Stimulated activated CD4-positive, alpha-beta T cell treated with anti-CD3 and anti-CD28 coated beads, Interleukin-4, amount 100 ng/mL, for 24 hours (primary cell): ENCODE results near the gene MTG1.

Source experiments
- DNase-seq: peaks from one replicate; pipeline ENCODE4 v3.0.0-alpha.2; 2020

The MTG1 gene

DNA sequence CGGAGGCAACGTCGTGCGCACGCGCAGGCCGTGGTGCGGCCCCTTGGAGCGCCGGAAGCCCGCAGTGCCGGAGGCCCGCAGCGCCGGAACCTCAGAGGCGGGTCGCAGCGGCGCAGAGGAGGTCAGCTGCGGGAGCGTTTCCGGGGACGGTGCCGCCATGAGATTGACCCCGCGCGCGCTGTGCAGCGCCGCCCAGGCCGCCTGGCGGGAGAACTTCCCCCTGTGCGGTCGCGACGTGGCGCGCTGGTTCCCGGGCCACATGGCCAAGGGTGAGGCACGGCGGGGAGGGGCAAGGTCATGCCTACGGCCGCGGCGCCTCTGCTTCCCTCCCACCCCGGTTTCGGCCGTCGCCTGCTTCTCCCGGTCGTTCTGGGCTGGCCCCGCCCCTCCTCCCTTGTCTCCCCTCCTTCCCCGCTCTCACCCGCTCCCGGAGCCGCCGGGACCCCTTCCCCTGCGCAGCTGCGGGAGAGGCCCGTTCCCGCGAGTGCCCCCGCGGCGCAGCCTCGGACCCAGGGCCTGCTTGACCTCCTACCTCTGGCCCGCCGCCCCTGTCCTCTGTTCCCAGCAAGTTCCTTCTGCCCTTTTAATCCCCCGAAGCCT is at the start of gene MTG1:
Gene MTG1 (plus strand): TSS at position 94 of the 600 bp plus-strand sequence. CDS start 64 bp downstream, at position 158.
- peak; percentile 95 for DNase-seq

GRCh38 chr10:133344236-133344635 is 49.7 kb upstream of the MTG1 start:
- DNase-seq: no peak

DNA sequence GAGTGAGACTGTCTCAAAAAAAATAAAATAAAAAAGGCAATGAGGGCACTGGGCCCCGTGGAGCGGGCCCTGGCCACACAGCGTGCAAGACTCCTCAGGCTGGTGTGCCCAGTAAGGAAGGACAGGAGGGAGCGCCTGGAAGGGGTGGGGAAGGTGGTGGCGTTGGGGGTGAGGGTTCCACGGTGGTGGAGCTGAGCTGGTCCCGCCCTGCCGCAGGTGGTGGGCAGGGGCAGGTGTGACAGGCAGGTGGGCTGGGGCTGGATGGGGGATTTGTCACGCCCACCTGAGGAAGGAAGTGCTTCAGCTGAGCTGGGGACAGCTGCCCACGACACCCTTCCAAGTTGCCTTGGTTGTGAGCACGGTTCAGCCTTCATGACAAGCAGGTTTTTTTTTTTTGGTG is 47.5 kb upstream of the MTG1 start:
- DNase-seq: no peak

DNA sequence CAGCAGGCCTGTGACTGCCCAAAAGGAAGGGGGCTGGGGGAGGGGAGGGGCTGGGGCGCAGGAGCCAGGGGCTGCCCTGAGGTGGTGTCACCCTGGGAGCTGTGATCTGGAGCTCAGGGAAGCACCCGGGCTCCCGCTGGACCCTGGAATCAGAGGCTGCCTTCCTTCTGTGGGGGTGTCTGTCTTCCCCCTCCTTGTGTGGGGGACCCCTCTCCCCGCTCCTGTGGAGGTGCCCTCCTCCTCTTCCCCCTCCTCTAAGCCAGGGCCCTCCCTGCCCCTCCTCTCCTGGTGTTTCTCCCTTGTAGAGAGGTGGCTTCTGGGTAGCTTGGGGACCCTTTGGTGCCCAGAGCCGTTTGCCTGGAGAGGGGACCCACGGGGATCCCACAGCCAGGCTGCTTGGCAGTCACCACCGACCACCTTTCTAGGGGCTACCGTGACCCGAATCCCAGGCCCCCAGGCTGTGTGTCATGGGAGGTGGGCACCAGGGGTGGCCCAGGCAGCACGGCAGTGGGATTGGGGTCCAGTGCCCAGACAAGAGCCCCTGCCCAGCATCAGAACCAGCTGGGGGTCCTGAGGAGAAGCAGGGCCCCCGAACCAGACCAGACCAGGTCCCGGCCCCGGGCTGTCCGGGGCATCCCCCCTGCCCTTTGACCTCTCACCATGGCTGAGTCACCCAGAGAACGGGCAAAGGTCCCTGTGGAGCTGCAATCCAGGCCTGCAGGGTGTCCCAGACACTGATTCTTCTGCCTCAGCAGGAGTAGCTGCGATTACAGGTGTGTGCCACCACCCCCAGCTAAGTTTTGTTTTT is 46.0 kb upstream of the MTG1 start:
- no peak for DNase-seq

DNA sequence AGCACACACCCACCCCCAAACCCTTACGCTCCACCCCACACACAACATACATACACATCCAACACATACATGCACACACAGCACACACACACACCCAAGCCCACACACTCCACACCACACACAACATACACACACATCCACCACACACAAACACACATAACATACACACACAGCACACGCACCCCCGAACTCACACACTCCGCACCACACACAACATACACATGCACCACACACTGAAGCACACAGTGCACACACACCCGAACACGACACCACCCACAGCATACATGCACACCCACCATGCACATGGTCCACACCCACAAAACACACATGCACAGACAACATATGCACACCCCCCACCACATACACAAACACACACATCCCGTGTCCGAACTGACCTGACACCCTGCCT is 44.8 kb upstream of the MTG1 start:
- DNase-seq: no peak

DNA sequence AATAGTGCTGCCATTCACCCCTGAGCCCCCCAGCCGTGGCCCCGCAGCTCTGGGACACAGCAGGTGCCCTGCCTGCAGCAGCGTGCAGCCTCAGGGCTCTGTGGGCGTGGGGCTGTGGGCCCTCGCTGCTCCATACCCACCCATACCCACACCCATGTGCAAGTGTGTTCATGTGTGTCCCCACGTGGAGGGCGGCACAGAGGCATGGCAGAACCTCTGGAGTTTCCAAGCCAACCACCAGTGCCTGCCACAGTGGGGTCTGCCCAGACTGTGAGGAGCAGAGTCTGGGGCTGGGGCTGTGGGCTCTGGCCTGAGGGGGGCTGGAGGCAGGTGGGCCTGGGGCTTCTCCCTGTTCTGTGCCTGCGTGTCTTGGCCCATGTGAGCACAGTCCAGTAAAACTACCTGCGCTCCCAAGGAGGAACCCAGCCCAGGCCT is 44.4 kb upstream of the MTG1 start:
- DNase-seq: no peak

- DNase-seq: no peak
These were observed 43.5 kb upstream of the MTG1 start for GRCh38 chr10:133350283-133350949.

DNA sequence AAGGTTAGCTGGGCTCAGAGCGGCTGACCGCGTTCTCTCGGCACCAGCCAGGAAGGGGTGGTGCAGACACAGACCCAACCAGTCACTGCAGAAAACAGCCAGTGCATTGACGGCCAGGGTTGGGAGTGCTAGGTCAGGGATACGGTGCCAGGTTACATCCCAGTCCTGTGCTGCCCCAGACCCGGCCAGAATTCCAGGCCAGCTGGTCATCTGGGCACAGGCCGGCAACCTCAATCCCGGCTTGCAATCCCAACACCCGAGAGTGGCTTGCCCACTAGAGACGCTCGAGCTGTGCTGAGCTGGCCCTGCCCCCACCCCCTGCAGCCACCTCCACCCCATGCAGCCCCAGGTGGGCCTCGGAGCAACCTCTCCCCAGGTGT is 43.0 kb upstream of the MTG1 start:
- no peak for DNase-seq

DNA sequence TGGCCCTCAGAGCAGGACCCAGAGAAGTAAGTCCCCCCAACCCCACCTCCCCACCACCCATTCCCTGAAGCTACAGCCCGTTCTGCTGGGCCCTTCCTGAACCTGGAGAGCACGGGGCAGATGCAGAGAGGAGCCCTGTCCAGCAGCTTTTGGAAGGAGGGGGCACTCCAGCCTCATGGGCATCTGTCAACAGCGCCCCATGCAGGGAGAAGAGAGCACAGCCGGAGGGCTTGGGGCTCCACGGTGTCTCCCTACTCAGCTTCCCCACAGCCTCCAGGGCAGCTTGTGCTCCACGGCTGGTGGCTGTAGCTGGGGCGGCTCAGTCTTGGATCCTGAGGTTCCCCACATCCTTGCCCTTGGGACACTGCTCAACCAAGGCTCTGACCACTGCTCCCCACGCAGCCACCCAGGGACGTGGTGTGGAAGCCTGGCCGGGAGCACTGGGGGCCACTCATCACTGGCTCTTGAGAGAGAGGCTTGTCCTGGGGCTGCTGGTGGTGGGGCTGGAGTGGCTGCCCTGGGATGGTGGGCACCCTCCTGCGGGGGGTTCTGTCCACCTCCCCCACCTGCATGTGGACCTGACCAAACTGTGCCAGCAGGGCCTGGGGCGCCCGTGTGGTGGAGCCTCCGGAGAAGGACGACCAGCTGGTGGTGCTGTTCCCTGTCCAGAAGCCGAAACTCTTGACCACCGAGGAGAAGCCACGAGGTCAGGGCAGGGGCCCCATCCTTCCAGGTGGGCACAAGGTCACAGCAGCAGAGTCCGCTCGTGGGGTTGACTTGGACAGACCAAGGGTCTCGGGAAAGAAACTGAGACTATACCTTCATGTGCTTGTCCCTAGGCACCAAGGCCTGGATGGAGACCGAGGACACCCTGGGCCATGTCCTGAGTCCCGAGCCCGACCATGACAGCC is 42.3 kb upstream of the MTG1 start:
- DNase-seq: no peak

DNA sequence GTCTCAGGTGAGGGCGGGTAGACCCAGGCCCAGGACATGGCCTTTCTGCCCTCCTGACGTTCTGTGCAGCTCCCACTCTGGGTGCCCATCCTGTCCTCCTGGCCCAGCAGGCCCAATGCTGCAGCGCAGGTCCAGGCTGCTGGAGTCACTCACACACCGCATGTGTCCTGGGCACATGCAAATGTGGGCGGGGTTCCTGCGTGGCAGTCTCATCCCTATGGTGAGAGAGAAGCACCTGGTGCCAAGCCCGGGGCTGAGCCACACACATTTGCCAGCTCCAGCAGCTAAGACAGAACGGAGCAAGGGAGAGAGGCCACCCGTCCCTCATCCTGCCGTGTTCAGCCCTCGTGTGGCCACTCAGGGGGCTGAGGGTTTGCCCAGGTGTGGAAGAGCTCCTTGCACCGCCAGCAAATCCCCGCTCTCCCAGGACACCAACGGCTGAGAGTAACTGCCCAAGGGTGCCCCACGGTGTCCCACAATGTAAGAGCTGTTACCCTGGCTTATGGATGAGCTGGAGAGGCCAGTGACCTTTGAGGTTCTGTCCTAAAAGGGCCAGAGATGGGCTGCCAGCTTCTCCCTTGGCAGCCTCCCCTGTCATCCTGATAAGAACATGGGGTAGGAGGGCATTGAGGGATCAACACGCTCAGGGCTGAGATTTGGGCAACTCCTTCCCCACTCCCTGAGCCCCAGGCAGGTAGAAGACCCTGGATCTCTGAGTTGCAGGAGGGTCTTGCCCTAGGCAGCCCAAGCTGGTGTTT is 40.6 kb upstream of the MTG1 start:
- no peak for DNase-seq

DNA sequence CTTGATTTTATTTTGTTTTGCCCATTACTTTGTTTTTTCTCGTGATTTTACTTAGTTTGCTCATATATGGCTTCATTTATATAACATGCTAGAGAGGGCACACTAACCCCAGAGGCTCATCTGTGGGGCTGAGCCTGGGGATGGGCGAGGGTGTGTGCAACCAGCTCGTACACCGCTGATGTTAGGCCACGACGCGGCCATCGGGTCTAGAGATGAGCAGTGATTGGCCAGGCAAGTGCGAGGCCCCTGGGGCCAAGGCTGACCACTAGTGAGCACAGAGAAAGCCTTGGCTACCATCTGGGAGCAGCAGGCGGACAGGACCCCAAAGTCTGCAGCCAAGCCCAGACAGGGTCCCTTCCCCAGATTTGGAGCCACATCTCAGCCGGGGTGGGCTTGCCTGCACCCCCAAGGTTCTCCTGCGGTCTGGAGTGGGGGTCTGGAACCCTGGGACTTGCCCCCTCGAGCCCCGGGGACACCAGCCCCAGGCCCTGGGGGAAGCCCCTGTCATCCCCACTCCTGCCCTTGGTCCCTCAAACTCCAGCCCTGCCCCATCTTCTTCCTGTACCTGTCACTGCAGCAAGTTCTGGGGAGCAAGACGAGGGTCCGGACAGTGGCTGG is 39.9 kb upstream of the MTG1 start:
- no peak for DNase-seq

GRCh38 chr10:133354672-133355240 is 39.2 kb upstream of the MTG1 start:
- no peak for DNase-seq

DNA sequence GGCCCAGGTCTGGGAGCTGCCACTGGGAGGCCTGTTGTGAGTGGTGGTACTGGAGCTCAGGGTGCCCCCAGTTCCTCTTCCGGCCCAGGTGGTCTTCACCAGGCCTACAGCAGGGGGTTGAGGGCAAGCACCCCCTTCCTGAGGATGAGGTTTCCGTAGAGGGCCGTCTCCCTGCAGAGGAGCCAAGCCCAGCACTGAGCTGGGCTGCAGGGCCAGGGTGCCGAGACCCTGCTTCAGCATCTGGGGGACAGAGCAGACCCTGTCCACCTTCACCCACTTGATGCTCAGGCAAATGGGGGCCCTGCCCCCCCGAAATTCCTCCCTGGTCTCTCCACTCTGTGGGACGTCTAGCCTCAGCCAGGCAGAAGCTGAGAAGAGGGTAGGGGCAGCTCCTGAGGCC is 38.7 kb upstream of the MTG1 start:
- no peak for DNase-seq

- DNase-seq: no peak
These were observed 38.0 kb upstream of the MTG1 start for GRCh38 chr10:133355991-133356390.

DNA sequence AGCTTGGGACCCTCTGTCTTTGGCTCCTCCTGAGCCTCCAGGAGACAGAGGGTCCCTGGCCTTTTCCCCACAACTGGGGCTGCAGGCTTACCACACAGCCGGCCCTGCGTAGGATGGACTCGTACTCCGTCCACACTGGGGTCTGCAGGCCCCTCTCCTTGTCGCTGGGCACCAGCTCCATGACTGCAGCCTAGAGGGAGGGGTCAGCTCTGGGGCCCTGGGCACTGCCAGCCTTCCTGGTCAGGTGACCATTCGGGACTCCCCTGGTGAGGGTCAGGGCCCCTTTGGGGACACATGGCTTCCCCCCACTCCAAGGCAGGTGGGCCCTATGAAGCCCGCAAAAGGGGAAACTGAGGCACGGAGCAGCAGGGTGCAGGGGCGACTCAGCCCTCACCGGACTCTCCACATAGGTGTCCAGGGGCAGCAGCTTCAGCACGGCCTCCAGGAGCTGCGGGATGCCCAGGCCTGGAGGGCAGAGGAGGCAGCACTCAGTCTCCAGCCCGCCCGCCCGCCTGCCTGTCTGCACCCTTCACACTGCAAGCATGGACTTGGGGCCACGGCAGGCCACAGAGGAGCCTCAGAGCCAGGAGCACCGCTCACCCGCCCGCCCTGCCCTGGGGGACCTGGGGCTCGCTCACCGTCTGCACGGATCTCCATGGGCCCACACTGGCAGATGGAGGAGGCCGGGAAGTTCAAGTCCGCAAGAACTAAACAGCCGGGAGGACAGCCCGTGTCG is 37.2 kb upstream of the MTG1 start:
- DNase-seq: no peak

DNA sequence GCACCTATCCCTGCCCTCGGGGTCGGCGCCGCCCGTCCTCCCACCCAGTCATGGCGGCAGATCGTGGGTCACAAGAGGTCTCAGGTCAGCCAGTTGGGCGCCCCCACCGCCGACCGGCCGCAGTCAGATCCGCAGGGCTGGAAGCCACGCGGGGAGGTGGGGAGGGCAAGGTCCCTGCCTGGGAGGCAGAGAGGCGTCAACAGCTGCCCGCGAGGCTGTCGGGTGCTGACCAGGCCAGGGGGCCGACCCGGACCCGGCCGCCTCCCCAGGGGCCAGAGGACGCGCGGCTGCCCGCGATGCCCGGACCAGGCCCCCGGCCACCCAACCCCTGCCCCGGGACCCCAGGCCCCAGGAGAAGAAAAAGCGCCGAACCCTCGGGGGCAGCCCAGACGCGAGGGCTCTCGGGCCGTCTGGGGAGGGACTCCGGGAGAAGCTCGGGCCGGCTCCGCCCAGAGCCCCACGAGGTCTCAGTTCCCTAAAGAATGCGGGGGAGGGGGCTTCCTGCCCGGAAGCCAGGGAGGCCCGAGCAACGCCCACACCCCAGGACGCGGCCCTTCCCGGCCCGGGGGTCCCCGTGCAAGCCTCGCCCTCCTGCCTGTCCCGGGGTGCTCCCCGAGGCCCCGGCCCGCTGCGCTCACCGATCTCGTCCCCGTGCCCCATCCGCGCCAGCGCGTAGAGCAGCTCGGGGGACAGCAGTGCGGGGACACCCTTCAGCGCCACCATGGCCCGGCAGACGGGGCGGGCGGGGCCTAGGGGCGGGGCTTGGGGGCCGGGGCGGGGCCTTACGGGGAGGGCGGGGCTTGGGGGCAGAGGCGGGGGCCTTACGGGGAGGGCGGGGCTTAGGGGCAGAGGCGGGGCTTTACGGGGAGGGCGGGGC is 36.4 kb upstream of the MTG1 start, which contains the start of gene FUOM:
Gene FUOM (minus strand): TSS at position 735 of the 877 bp plus-strand sequence. CDS start 12 bp downstream, at position 723.
- peak; percentile 75 for DNase-seq

- no peak for DNase-seq
These were observed 35.6 kb upstream of the MTG1 start for GRCh38 chr10:133358162-133358924.

- no peak for DNase-seq
These were observed 35.0 kb upstream of the MTG1 start for GRCh38 chr10:133358925-133359310.

DNA sequence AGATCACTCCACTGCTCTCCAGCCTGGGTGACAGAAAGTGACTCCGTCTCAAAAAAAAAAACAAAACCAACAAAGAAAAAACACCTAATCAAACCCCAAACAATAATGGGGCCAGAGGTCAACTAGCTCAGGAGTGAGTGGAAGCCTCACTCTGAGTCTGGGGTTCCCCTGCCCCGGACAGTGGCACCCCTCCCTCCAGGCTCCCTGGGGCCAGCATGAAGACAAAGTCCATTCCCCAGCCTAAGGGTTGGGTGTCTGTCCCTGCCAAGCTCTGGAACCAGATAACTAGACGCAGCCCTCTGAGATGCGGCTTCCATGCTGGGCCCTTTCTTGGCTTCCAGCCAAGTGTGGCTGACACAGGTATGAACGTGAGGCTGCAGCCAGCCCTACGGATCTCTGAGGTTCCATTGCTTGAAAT is 34.4 kb upstream of the MTG1 start:
- DNase-seq: peak; percentile 23
